Measurements from ENCODE around the gene SNRPE. TPM values are rescaled to one million over a fixed set of nuclear protein-coding genes. Genes with fewer than 3 reads are reported as not detected.
"Not testable (repeated sequence)": the region's sequence is repeated elsewhere in the genome, so short reads cannot be mapped to it uniquely, and the experiment has no call there.

The SNRPE gene
- polyA plus RNA-seq, 3 donors = 222 to 315 (median 284) TPM

DNA sequence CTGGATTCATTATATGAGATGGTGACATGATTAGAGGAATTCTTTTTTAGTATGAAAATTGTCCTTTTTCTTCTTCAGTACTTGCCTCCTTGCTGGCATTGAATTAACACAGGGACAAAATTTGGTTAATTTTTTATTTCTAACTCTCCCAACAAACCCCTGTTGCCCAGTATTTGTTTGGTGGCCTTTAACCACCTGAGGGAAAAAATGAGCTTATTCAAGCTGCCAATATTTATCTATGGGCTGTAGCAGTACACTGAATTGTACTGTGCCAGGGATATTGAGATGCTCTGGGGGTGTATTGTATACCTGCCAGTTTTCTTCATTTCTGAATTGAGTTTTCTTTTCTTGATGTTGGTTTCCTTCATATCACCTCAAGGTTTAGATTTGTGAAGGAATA, 8.3 kb upstream of the SNRPE start:
- not testable (repeated sequence) for DNase-seq (ENCODE audit: extremely low read depth in 1 of 11, low read depth in 9 of 11, low spot score in 4 of 11)

DNA sequence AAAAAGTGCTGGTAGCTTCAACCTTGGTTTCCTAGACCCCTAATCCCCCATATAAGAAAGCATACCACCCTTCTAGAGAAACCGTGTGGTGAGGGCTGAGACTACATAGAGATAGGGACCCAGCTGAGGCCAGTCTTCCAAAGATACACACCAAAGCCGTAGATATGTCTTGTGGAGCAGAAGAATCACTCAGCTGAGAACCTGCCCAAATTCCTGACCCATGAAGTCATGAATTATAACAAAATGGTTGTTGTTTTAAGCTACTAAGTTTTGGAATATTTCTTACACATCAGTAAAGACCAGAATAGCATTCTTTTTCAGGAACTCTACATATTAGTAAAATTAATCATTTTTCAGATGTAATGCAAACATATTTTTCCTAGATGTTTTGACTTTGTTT, 3.3 kb upstream of the SNRPE start:
- DNase-seq (ENCODE audit: extremely low read depth in 1 of 11, low read depth in 9 of 11, low spot score in 4 of 11) = no peak

DNA sequence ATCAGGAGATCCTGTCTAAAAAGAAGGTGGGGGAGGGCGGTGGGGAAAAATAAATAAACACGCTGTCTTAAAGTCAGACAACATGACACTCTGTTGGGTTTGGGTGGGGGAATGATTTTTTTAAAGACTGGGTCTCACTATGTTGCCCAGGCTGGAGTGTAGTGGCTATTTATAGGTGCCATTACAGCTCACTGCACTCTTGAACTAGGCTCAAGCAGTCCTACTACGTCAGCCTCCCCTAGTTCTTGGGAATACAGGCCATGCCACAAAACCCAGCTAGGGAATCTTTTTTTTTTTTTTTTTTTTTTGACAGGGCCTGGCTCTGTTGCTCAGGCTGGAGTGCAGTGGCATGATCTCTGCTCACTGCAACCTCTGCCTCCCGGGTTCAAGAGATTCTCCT, 2.4 kb upstream of the SNRPE start:
- DNase-seq (ENCODE audit: extremely low read depth in 1 of 11, low read depth in 9 of 11, low spot score in 4 of 11) = no peak

DNA sequence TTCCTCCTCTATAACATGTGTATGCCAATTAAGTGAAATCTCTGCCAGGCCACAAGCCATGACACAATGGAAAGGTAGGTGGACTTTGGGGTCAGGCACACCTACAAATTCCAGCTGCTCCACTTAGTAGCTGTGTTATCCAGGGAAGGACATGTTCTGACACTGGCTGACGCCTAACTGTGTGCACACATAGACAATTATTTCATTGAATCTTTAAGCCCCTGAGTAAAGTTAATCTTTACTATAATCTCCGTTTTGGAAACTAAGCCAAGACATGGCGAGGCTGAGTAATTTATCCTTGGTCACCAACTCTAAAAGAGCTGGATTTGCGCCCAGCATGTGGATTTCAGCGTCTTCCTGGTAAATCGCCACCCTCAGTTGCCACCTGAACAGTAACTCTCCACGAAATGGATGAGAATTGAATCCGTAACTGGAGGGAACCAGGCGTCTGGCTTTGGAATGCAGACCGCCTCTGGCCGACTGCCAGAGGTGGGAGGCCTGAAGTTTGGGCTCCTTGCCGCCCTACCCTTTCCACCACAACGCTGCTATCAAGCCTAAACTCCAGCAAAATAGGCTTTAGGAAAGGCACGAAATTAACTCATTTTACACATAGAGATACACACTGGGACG, 888 bp upstream of the SNRPE start:
- no peak for DNase-seq (ENCODE audit: extremely low read depth in 1 of 11, low read depth in 9 of 11, low spot score in 4 of 11)

DNA sequence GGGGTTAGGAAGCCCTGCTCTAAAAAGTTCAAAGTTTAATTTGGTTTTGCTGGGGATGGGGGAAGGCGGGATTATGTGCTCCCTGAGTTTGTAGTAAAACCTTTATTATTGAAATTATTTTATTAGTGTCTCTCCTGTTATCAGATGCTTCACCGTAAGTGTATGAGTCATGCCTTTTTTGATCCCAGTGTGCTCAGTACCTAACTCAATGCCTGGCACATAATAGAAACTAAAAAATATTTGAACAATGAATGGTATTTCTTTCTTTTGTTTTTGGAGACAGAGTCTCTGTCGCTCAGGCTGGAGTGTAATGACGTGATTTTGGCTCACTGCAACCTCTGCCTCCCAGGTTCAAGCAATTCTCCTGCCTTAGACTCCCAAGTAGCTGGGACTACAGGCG, 6.4 kb downstream of the SNRPE start:
- DNase-seq (ENCODE audit: extremely low read depth in 1 of 11, low read depth in 9 of 11, low spot score in 4 of 11) = no peak

DNA sequence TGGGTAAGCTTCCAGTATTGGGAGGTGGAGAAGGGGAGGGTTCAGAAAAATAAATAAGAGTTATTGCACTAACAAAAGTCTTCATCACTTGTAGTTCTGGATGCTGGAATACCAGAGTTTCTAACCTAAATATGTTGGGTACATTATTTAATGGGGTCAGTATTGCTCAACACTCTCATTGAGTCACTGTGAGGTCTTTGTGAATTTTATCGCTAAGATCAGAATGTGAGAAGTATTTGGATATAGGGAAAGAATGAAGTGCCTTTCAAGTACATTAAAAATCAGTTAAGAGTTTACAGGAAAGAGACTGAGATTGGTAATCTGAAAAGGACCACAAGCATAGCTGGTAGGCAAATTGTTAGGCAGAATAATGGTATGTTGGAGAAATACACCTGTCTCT, 8.8 kb downstream of the SNRPE start:
- DNase-seq (ENCODE audit: extremely low read depth in 1 of 11, low read depth in 9 of 11, low spot score in 4 of 11) = no peak

DNA sequence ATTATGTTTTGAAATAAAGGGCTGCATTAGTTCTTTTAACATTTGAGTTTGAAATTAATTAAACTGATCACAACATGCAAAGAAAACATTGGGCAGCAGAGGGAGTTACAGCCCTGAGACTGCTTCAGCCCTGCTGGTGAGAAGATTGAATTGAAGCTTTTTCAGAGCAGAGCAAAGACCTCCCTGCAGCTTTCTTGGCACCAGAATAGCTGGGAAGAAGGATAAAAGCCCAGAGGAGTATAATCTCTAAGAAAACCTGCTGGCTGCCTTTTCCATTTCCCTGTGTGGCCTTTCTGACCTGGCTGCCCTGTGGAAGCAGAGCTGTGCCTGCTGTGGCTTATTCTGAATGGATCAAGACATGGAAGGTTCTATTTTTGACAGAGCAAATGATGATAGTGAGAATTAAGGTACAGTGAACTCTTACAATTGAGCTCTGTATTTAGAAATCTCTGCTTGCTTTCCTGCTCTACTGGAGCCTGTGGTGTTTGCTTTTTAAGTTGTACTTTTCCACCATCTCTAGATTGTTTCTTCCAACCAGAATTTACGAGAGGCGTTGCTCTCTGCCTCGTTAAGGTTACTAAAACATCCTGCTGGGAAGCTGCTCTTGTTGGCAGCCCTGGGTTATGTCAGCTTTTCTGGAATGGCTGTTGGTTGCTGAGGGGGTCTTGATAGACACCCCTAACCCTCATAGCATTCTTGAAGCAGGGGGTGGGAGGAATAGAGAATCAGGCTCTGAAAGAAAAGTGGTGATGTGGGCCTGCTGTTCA, 9.9 kb downstream of the SNRPE start:
- peak in 9 of 11 donors; percentile 47 to 66 (median 55) for DNase-seq (ENCODE audit: extremely low read depth in 1 of 11, low read depth in 9 of 11, low spot score in 4 of 11)

DNA sequence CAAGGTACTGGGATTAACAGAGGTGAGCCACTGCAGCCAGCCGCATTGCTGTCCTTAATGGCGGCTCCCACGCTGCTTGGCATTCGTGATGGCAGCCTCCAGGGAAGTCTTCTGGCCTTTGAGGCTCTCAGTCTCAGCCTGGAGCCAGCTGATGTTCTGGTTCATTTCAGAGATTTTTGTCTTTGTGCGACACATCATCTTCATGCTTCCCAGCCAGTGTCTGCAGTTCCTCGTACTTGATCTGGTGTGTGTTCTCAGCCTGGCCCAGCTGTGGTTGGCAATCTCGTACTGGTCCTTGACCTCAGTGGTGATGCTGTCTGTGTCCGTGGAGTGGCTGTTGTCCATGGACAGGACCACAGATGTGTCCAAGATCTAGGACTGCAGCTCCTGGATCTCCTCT, 11.7 kb downstream of the SNRPE start:
- no peak for DNase-seq (ENCODE audit: extremely low read depth in 1 of 11, low read depth in 9 of 11, low spot score in 4 of 11)

DNA sequence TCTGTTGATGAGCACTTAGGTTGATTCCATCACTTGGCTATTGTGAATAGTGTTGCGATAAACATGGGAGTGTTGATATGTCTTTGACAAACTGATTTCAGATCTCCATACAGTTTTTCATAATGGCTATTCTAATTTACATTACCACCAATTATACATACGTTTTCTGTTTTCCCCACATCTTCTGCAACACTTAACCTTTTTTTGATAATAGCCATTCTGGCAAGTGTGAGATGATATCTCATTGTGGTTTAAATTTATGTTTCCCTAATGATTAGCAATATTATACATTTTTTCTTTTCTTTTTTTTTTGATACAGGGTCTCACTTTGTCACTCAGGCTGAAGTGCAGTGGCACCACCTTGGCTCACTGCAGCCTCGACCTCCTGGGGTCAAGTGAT, 17.0 kb downstream of the SNRPE start:
- DNase-seq (ENCODE audit: extremely low read depth in 1 of 11, low read depth in 9 of 11, low spot score in 4 of 11) = no peak

DNA sequence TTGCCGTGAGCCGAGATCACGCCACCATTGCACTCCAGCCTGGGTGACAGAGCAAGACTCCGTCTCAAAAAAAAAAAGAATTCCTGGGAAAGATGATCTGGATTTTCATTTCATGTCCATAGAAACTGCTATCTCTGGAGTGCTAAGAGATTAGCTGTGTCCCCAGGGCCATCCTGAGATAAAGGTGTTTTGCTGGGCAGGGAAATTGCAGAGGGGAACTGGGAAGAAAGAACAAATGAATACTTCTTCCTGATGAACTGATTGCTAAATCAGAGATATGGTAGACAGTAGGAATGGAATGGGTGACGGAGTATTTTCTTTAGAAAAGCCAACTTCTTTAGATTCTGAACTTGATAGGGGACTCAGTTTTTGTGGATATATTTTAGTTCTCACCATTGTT, 19.2 kb downstream of the SNRPE start:
- DNase-seq (ENCODE audit: extremely low read depth in 1 of 11, low read depth in 9 of 11, low spot score in 4 of 11) = no peak

DNA sequence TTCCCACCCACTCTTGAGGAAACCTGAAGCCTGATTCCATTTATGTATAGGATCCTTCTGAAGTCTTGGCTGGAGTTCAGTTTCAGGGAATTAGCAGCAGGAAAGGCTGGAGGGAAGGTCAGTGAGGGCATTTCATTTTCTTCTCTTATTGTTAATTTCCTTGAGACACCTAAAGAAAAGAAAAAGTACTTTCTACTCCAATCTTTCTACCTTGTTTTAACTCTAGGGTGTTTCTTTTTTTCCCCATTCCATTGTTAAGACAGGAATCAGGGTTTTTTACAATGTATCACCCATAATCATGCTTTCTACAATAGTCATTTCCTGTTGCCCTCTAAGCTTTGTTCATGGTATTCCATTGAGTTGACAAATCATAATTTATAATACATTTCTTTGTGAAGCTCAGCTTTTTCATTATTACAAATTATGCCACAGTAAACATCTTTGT, 27.4 kb downstream of the SNRPE start:
- no peak for DNase-seq (ENCODE audit: extremely low read depth in 1 of 11, low read depth in 9 of 11, low spot score in 4 of 11)

DNA sequence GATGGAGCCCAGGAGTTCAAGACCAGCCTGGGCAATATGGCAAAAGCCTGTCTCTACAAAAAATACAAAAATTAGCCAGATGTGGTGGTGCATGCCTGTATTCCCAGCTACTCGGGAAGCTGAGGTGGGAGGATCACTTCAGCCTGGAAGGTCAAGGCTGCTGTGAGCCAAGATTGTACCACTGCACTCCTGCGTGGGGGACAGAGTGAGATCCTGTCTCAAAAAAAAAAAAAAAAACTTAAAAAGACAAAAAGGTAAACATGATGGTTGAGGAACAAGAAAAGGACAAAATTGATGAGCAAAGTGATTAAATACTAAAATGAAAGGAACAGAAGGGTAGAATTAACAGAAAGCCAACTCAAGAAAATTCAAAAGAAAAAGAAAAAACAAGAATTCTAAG, 30.6 kb downstream of the SNRPE start:
- no peak for DNase-seq (ENCODE audit: extremely low read depth in 1 of 11, low read depth in 9 of 11, low spot score in 4 of 11)

DNA sequence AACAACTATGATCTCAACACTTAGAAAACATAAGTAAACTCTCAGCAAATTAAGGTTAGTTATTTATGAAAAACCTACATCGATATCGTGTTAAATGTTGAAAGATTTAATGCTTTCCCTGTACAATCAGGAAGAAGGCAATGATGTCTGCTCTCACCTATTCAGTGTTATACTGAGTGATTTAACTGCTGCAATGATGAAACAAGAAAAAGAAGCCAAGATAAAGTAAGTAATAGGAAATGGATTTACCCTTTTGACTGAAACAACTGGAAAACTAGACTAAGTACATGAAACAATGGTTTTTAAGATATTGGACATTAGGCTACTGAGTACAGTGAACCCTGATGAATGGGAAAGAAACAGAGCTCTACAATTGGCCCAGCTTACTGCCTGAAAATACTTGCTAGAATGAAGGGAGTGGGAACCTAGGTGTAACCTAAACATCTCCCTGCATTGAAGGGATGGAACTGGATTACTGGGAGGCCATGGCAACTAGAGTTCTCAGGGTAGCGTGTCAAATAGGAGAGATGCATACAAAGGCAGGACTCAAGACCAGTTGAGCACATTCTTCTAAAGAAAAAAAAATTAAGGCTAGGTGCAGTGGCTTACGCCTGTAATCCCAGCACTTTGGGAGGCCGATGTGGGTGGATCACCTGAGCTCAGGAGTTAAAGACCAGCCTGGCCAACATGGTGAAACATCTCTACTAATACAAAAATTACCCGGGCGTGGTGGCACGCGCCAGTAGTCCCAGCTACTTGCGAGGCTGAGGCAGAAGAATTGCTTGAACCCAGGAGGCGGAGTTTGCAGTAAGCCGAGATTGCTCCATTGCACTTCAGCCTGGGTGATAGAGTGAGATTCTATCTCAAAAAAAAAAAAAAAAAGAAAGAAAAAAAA, 37.3 kb downstream of the SNRPE start:
- no peak for DNase-seq (ENCODE audit: extremely low read depth in 1 of 11, low read depth in 9 of 11, low spot score in 4 of 11)

DNA sequence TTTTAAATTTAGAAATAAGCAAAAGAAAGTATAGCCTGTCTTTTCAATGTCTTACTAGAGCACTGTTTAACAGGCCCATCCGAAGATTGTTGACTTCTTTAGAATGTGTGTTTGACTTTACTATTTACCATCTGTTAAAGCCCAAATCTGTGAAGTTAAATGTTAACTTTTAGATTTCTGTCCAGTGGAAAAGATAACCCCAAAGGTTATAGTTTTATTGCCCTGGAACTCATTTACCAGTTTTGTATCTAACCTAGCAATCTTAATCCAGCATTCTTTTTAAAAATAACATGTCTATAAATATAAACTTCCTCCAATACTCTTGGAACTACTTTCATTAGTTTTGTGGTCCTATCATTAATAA, 37.9 kb downstream of the SNRPE start:
- DNase-seq (ENCODE audit: extremely low read depth in 1 of 11, low read depth in 9 of 11, low spot score in 4 of 11) = no peak

DNA sequence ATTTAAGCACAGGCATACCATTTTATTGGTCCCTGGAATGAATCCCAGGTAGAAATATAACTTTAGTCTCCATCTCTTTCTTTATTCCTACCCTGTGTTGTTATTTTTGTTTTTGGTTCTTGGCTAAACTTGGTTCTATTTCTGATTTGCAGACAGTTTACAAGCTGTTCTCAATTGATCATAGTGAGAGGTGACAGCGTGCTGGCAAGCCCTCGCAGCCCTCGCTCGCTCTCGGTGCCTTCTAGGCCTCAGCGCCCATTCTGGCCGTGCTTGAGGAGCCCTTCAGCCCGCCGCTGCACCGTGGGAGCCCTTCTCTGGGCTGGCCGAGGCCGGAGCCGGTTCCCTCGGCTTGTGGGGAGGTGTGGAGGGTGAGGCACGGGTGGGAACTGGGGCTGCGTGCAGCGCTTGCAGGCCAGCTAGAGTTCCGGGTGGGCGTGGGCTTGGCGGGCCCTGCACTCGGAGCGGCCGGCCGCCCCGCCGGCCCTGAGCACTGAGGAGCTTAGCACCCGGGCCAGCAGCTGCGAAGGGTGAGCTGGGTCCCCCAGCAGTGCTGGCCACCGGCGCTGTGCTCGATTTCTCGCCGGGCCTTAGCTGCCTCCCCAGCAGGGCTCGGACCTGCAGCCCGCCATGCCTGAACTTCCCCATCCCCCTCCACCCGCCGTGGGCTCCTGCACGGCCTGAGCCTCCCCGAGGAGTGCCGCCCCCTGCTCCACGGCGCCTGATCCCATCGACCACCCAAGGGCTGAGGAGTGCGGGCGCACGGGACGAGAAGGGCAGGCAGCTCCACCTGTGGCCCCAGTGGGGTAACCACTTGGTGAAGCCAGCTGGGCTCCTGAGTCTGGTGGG, 38.7 kb downstream of the SNRPE start:
- no peak for DNase-seq (ENCODE audit: extremely low read depth in 1 of 11, low read depth in 9 of 11, low spot score in 4 of 11)

DNA sequence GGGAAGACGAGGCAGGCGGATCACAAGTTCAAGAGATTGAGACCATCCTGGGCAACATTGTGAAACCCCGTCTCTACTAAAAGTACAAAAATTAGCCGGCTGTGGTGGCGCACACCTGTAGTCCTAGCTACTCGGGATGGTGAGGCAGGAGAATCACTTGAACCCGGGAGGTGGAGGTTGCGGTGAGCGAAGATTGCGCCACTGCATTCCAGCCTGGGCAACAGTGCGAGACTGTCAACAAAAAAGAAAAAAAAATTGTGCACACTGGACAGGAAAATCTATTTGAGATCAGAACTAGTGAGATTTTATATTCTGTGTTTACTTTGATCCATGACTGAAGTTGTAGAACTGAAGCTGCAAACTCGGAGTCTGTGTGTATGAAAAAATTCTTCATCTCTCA, 40.2 kb downstream of the SNRPE start:
- DNase-seq (ENCODE audit: extremely low read depth in 1 of 11, low read depth in 9 of 11, low spot score in 4 of 11) = no peak

DNA sequence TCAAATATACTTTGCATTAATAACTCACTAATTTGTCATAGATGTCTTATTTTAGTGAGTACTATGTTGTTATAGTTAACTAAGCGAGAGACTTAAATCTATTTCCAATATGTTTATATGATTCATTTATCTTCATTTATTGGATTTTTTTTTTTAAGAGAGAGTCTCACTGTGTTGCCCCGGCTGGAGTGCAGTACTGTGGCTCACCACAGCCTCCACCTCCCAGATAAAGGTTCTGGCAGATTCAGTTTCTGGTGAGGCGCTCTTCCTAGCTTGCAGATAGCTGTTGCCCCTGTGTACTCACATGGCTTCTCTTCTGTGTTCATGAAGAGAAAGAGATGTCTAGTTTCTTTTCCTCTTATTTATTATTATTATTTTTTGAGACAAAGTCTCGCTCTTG, 43.9 kb downstream of the SNRPE start:
- DNase-seq (ENCODE audit: extremely low read depth in 1 of 11, low read depth in 9 of 11, low spot score in 4 of 11) = no peak

DNA sequence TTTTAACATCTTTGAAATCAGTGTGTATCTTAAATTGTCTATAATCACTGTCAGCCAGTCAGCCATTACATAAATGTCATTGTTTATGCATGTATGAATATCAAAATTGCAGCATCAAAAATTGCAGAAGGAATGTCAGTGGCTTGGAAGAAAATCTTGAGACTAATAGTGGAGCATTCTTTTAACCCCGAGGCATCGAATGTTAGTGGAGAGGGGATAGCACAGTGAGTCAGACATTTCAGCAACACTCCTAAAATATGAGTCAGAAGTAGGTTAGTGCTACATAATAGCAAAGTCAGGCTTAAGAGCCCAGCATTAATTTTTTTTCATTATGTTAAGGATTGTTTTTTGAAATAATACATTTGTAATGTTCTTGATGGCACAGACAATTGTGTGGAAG, 45.5 kb downstream of the SNRPE start:
- no peak for DNase-seq (ENCODE audit: extremely low read depth in 1 of 11, low read depth in 9 of 11, low spot score in 4 of 11)

DNA sequence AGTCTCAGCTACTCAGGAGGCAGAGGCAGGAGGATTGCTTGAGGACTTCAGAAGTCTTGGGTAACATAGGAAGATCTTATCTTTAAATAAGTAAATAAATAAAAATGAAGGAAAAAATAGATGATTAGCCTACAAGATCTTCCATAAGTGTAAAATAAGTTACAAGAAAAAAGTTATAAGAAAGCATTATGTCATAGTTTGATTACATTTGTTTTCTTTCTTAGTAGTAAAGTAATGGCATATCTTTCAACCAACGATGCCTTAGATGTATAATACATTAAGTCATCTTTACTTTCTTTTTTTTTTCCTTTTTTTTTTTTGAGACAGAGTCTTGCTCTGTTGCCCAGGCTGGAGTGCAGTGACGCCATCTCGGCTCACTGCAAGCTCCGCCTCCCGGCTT, 46.5 kb downstream of the SNRPE start:
- DNase-seq (ENCODE audit: extremely low read depth in 1 of 11, low read depth in 9 of 11, low spot score in 4 of 11) = no peak
